GM12874 (cell line): ENCODE measurements around the gene PRKCE.

Experiments
- CTCF ChIP-seq: IDR thresholded peaks from 2 replicates; pipeline ENCODE4 v1.5.1; 2011; ENCODE audit warnings: low read depth, mild to moderate bottlenecking, control low read depth, low read length, moderate library complexity; ENCODE audit not compliant: insufficient read depth

PRKCE gene

GRCh38 chr2:46024146-46024779, 372.8 kb downstream of the PRKCE start:
- no peak for TF ChIP-seq CTCF

- no peak for TF ChIP-seq CTCF
Measured at GRCh38 chr2:46025081-46025480, 373.6 kb downstream of the PRKCE start.

- no peak for TF ChIP-seq CTCF
Measured at GRCh38 chr2:46025676-46026075, 374.2 kb downstream of the PRKCE start.

- no peak for TF ChIP-seq CTCF
Measured at GRCh38 chr2:46026431-46026830, 375.0 kb downstream of the PRKCE start.

GRCh38 chr2:46029332-46029811, 377.9 kb downstream of the PRKCE start:
- no peak for TF ChIP-seq CTCF

- no peak for TF ChIP-seq CTCF
Measured at GRCh38 chr2:46030330-46030729, 378.9 kb downstream of the PRKCE start.

- TF ChIP-seq CTCF: no peak
Measured at GRCh38 chr2:46032161-46032813, 380.8 kb downstream of the PRKCE start.
